ENCODE measurements around the gene DDX6.

DNA sequence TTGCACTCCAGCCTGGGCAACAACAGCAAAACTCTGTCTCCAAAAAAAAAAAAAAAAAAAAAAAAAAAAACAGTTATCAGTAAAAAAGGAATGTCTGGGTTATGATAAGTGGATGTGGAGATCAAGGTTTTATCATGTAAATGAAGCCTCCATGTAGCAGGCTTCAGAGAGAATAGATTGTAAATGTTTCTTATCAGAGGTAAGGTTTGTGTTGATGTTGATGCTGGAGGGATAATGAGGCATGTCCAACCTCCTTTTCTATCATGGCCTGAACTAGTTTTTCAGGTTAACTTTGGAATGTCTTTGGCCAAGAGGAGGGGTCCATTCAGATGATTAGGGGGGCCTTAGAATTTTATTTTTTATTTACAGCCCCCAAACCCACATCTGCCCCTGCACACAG lies 76.1 kb downstream of the DDX6 start:
- TF ChIP-seq POLR2AphosphoS5 (IDR thresholded peaks at IDR 0.05; ENCODE audit: low read depth, low read length) (no peak), TAF1 (IDR thresholded peaks at IDR 0.05; ENCODE audit: low read depth, low read length) (no peak)

All from GM12891 (cell line).